ENCODE data around the gene MCC.
A peak's percentile ranks its signal among the peaks of the same experiment; 100 is the strongest.

MCC gene

GRCh38 chr5:113123618-113124017, 364.6 kb downstream of the MCC start:
- Histone ChIP-seq H3K9ac (no peak overlapping the region), H3K4me1 (no peaks in the 10 kb centered on the region), H3K27ac (no peak overlapping the region)

DNA sequence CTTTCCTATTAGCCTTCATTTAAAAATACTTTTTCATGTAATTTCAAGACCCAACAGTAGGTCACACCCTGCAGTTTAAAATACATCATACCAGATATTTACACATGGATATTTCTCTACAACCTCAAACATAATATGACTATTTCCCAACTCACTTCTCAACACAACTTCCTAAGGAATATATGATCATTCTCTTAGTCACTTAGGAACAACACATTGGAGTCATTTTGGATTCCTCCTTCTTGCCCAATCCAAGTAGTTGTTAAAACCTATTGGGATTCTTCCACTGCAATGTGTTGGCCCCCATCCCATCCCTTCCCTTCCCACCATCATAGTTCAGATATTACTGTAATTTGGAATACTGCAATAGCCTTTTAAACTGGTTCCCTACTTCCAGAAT, 366.2 kb downstream of the MCC start:
- H3K36me3 ChIP-seq: no peaks in the 10 kb centered on the region
- H3K4me2 ChIP-seq: no peak overlapping the region

More at GRCh38 chr5:113123618-113124017, 364.6 kb downstream of the MCC start:
- H3K27me3 ChIP-seq: no peaks in the 10 kb centered on the region
- H3K36me3 ChIP-seq: no peaks in the 10 kb centered on the region
- no peak for TF ChIP-seq Cebpa-rat (IDR thresholded peaks at IDR 0.05)
- peaks cover 5% of the 10 kb centered on the region for H3K9me3 ChIP-seq
- no peak overlapping the region for H3K4me2 ChIP-seq
- H3K4me3 ChIP-seq: no peak overlapping the region
- H4K20me1 ChIP-seq: no peaks in the 10 kb centered on the region

GRCh38 chr5:113119246-113119924, 368.9 kb downstream of the MCC start:
- Histone ChIP-seq H3K4me1 (peaks cover 16% of the 10 kb centered on the region), H3K36me3 (no peaks in the 10 kb centered on the region), H3K27ac (no peak overlapping the region), H3K9me3 (peaks cover 9% of the 10 kb centered on the region; the same call in 1 of the 2 replicates), H4K20me1 (no peaks in the 10 kb centered on the region), H3K27me3 (no peaks in the 10 kb centered on the region), H3K4me2 (no peak overlapping the region), H3K9ac (no peak overlapping the region), H3K4me3 (no peak overlapping the region)
- no peak for TF ChIP-seq Cebpa-rat (IDR thresholded peaks at IDR 0.05)

More for the DNA sequence above, 366.2 kb downstream of the MCC start:
- Histone ChIP-seq H3K27me3 (no peaks in the 10 kb centered on the region), H3K4me3 (no peak overlapping the region), H3K27ac (no peak overlapping the region), H3K9me3 (peaks cover 3% of the 10 kb centered on the region), H4K20me1 (no peaks in the 10 kb centered on the region), H3K4me1 (peaks cover 13% of the 10 kb centered on the region), H3K9ac (no peak overlapping the region)
- no peak for TF ChIP-seq Cebpa-rat (IDR thresholded peaks at IDR 0.05)

GRCh38 chr5:113118765-113119164, 369.5 kb downstream of the MCC start:
- H3K4me2 ChIP-seq: no peak overlapping the region
- H4K20me1 ChIP-seq: no peaks in the 10 kb centered on the region
- H3K36me3 ChIP-seq: no peaks in the 10 kb centered on the region
- H3K27me3 ChIP-seq: no peaks in the 10 kb centered on the region
- TF ChIP-seq Cebpa-rat (IDR thresholded peaks at IDR 0.05): no peak
- peaks cover 16% of the 10 kb centered on the region for H3K4me1 ChIP-seq
- H3K4me3 ChIP-seq: no peak overlapping the region
- no peak overlapping the region for H3K27ac ChIP-seq
- H3K9ac ChIP-seq: no peak overlapping the region
- H3K9me3 ChIP-seq: peaks cover 11% of the 10 kb centered on the region; the same call in 1 of the 2 replicates

DNA sequence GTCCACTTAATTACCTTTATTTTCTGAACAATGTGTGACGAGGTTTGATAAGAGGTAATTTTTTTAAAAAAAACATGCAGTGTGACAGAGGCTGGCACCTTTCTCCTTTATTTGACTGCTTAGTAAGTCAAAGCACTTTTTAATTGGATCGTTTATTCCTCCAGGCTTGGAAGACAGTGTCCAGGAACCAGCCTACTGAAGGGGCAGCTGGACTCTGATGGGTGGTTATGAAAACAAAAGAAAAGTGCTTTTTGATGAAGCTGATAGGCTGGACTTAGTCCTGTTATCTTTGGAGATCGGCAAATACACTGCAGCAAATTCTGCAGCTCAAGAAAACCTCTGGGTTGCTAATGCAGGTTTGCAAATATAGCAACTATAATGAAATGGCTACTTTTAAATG, 370.0 kb downstream of the MCC start:
- Histone ChIP-seq H3K4me3 (no peak overlapping the region), H3K27me3 (no peaks in the 10 kb centered on the region), H3K9me3 (peaks cover 11% of the 10 kb centered on the region; the same call in 1 of the 2 replicates), H3K36me3 (no peaks in the 10 kb centered on the region), H3K4me1 (peaks cover 16% of the 10 kb centered on the region), H4K20me1 (no peaks in the 10 kb centered on the region), H3K4me2 (peak overlapping the region; percentile 71), H3K9ac (no peak overlapping the region), H3K27ac (no peak overlapping the region)
- TF ChIP-seq Cebpa-rat (IDR thresholded peaks at IDR 0.05): no peak

GRCh38 chr5:113117543-113118115, 370.6 kb downstream of the MCC start:
- no peak overlapping the region for H3K27ac ChIP-seq
- H3K27me3 ChIP-seq: no peaks in the 10 kb centered on the region
- H3K4me2 ChIP-seq: peak overlapping the region; percentile 71
- no peaks in the 10 kb centered on the region for H3K36me3 ChIP-seq
- H3K9ac ChIP-seq: no peak overlapping the region
- peaks cover 11% of the 10 kb centered on the region; the same call in 1 of the 2 replicates for H3K9me3 ChIP-seq
- TF ChIP-seq Cebpa-rat (IDR thresholded peaks at IDR 0.05): no peak
- H3K4me1 ChIP-seq: peaks cover 16% of the 10 kb centered on the region
- no peak overlapping the region for H3K4me3 ChIP-seq
- no peaks in the 10 kb centered on the region for H4K20me1 ChIP-seq

DNA sequence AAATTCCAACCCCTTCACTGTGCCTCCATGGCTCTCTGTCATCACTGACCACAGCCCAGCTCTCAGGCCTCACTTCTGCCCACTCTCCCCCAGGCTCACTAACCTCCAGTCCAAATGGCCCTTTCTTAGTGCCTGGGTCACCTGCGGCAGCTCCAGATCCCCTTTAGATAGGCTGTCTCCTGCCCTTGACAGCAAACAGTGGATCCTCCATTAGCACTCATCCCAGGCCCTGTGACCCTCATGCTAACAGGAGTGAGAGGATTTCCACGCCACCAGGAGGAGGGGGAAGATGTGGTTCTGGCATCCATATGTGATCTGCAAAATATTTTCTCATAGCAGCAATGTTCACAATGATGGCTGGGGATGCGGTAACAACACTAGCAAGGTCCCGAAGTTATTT, 372.3 kb downstream of the MCC start:
- no peak for TF ChIP-seq Cebpa-rat (IDR thresholded peaks at IDR 0.05)
- Histone ChIP-seq H4K20me1 (no peaks in the 10 kb centered on the region), H3K4me1 (peaks cover 16% of the 10 kb centered on the region), H3K9ac (no peak overlapping the region), H3K4me2 (no peak overlapping the region), H3K36me3 (no peaks in the 10 kb centered on the region), H3K27ac (no peak overlapping the region), H3K4me3 (no peak overlapping the region), H3K27me3 (no peaks in the 10 kb centered on the region), H3K9me3 (peaks cover 11% of the 10 kb centered on the region; the same call in 1 of the 2 replicates)

GRCh38 chr5:113115061-113115460, 373.2 kb downstream of the MCC start:
- no peak for TF ChIP-seq Cebpa-rat (IDR thresholded peaks at IDR 0.05)
- Histone ChIP-seq H3K27ac (no peak overlapping the region), H4K20me1 (no peaks in the 10 kb centered on the region), H3K9me3 (peaks cover 11% of the 10 kb centered on the region; the same call in 1 of the 2 replicates), H3K9ac (no peak overlapping the region), H3K27me3 (no peaks in the 10 kb centered on the region), H3K4me3 (no peak overlapping the region), H3K4me1 (peaks cover 16% of the 10 kb centered on the region), H3K36me3 (no peaks in the 10 kb centered on the region), H3K4me2 (no peak overlapping the region)

DNA sequence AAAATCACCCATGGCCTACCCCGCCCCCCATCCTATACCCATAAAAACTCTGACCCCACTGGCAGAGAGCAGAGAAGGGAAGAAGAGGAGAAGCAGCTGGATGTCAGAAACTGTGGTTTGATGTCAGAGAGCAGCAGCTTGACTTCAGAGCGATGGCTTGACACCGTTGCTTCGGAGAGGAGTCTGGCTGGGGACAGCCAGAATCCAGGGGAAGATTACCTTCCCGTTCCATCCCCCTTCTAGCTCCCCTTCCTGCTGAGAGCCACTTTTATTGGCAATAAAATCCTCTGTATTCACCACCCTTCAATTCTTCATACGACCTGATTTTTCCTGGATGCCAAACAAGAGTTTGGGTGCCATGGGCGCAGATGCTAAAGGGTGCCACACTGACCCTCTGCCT, 373.7 kb downstream of the MCC start:
- TF ChIP-seq Cebpa-rat (IDR thresholded peaks at IDR 0.05): no peak
- no peak overlapping the region for H3K27ac ChIP-seq
- no peak overlapping the region for H3K9ac ChIP-seq
- no peaks in the 10 kb centered on the region for H4K20me1 ChIP-seq
- no peaks in the 10 kb centered on the region for H3K27me3 ChIP-seq
- H3K4me2 ChIP-seq: no peak overlapping the region
- no peak overlapping the region for H3K4me3 ChIP-seq
- peaks cover 16% of the 10 kb centered on the region for H3K4me1 ChIP-seq
- H3K9me3 ChIP-seq: peaks cover 11% of the 10 kb centered on the region; the same call in 1 of the 2 replicates
- H3K36me3 ChIP-seq: no peaks in the 10 kb centered on the region

DNA sequence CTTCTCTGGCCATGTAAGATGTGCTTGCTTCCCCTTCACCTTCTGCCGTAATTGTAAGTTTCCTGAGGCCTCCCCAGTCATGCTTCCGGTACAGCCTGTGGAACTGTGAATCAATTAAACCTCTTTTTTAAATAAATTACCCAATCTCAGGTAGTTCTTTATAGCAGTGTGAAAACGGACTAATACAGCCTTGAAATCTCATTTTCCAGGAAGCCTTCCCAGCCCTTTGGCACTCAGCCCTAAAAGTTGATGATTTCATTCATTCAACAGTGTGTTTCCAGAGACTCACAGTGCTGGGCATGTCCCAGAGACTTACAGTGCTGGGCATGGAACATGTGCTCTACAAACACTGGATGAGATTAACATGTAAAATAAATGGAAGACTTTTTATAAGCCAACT, 375.8 kb downstream of the MCC start:
- peaks cover 7% of the 10 kb centered on the region for H3K4me1 ChIP-seq
- H3K36me3 ChIP-seq: no peaks in the 10 kb centered on the region
- no peak overlapping the region for H3K27ac ChIP-seq
- H4K20me1 ChIP-seq: no peaks in the 10 kb centered on the region
- no peak for TF ChIP-seq Cebpa-rat (IDR thresholded peaks at IDR 0.05)
- H3K9ac ChIP-seq: no peak overlapping the region
- H3K9me3 ChIP-seq: peaks cover 11% of the 10 kb centered on the region; the same call in 1 of the 2 replicates
- no peak overlapping the region for H3K4me2 ChIP-seq
- no peaks in the 10 kb centered on the region for H3K27me3 ChIP-seq
- H3K4me3 ChIP-seq: no peak overlapping the region

Measured in BLaER1 (cell line).